Measurements from ENCODE around the gene ZNF627.
"Not testable (repeated sequence)": the region's sequence is repeated elsewhere in the genome, so short reads cannot be mapped to it uniquely, and the experiment has no call there.

ZNF627 gene

GRCh38 chr19:11574689-11575088 is 22.6 kb upstream of the ZNF627 start:
- in situ Hi-C loops (cut with MboI; ENCODE audit: low sequenced_read_pairs), result no loop called here

- in situ Hi-C loops (cut with MboI; ENCODE audit: low sequenced_read_pairs), result no loop called here
Observed at GRCh38 chr19:11576227-11576626, 21.1 kb upstream of the ZNF627 start.

- in situ Hi-C loops (cut with MboI; ENCODE audit: low sequenced_read_pairs), result no loop called here
Observed at GRCh38 chr19:11577451-11578257, 19.6 kb upstream of the ZNF627 start, which contains the start of gene ACP5. Gene ACP5 (minus strand): TSS chr19:11577645. CDS start chr19:11577317, 328 bp downstream.

GRCh38 chr19:11578258-11579142 is 18.8 kb upstream of the ZNF627 start:
- in situ Hi-C loops (cut with MboI; ENCODE audit: low sequenced_read_pairs), result no loop called here

GRCh38 chr19:11580116-11580515 is 17.2 kb upstream of the ZNF627 start:
- in situ Hi-C loops (cut with MboI; ENCODE audit: low sequenced_read_pairs), result no loop called here

GRCh38 chr19:11581740-11582139 is 15.5 kb upstream of the ZNF627 start:
- in situ Hi-C loops (cut with MboI; ENCODE audit: low sequenced_read_pairs), result no loop called here

DNA sequence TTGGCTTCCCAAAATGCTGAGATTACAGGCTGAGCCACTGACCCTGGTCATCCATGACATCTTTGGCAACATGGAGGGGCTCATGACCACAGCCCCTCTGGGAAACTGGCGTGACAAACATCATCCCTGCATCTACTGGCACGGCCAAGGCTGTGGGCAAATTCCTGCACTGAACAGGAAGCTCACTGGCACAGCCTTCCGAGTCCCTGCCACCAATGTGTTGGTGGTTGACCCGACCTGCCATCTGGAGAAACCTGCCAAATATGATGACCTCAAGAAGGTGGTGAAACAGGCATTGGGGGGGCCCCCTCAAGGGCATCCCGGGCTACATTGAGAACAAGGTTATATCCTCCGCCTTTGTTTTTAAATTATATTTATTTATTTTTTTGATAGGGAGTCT is 11.0 kb upstream of the ZNF627 start:
- in situ Hi-C loops (cut with MboI; ENCODE audit: low sequenced_read_pairs), result no loop called here

GRCh38 chr19:11587302-11587974 is 9.8 kb upstream of the ZNF627 start:
- in situ Hi-C loops (cut with MboI; ENCODE audit: low sequenced_read_pairs), result no loop called here

DNA sequence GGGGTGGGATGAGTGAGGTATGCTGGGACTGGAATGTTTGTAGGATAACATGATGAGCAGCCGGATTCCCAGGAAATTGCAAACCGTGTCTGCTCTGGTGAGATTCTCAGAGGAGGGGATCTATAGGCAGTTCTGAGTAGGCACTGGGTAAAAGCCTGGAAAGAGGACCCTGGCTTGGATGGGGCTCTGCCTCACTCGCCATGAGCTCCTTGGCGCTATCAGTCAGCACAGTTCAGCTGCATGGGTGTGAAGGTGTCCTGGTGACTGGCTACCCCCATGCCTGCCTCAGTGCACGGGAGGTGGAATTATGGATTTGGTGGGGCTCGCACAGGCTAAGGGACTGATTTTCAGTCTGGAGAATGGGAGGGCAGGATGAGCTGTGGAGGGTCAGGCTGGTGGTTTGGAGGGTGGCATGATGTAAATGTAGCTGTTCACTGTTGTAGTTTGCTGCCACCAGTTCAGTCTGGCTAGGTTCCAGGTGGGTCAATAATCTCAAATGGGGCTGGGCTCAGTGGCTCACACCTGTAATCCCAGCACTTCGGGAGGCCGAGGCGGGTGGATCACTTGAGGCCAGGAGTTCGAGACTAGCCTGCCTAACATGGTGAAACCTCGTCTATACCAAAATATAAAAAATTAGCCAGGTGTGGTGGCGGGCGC is 9.2 kb upstream of the ZNF627 start:
- in situ Hi-C loops (cut with MboI; ENCODE audit: low sequenced_read_pairs), result no loop called here

GRCh38 chr19:11594084-11594483 is 3.2 kb upstream of the ZNF627 start:
- in situ Hi-C loops (cut with MboI; ENCODE audit: low sequenced_read_pairs), result no loop called here

DNA sequence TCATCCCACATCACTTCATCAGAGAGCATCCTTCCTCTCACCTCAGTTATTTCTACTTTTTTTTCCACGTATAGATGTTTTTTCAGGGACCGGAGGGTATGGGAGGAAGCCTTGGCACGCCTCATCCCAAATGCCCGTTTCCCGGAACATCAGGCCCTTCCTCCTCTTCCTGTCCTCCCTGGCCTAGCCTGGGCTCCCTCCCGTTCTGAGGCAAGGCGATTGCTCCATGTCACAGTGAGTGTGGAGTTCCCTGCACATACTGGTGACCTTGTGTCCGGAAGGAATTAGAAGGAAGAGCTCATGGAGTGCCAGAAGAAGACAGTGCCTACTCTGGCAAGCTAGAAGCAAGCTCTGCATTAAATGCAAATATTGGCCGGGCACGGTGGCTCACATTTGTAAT is 1.1 kb upstream of the ZNF627 start:
- in situ Hi-C loops (cut with MboI; ENCODE audit: low sequenced_read_pairs), result no loop called here

GRCh38 chr19:11598103-11598483 is 810 bp downstream of the ZNF627 start:
- in situ Hi-C loops (cut with MboI; ENCODE audit: low sequenced_read_pairs), result no loop called here

GRCh38 chr19:11598746-11599145 is 1.5 kb downstream of the ZNF627 start:
- in situ Hi-C loops (cut with MboI; ENCODE audit: low sequenced_read_pairs), result no loop called here

- in situ Hi-C loops (cut with MboI; ENCODE audit: low sequenced_read_pairs), result not testable (repeated sequence)
Observed at GRCh38 chr19:11599704-11600103, 2.4 kb downstream of the ZNF627 start.

GRCh38 chr19:11606484-11606883 is 9.2 kb downstream of the ZNF627 start:
- in situ Hi-C loops (cut with MboI; ENCODE audit: low sequenced_read_pairs), result no loop called here

GRCh38 chr19:11611730-11612129 is 14.4 kb downstream of the ZNF627 start:
- in situ Hi-C loops (cut with MboI; ENCODE audit: low sequenced_read_pairs), result no loop called here

DNA sequence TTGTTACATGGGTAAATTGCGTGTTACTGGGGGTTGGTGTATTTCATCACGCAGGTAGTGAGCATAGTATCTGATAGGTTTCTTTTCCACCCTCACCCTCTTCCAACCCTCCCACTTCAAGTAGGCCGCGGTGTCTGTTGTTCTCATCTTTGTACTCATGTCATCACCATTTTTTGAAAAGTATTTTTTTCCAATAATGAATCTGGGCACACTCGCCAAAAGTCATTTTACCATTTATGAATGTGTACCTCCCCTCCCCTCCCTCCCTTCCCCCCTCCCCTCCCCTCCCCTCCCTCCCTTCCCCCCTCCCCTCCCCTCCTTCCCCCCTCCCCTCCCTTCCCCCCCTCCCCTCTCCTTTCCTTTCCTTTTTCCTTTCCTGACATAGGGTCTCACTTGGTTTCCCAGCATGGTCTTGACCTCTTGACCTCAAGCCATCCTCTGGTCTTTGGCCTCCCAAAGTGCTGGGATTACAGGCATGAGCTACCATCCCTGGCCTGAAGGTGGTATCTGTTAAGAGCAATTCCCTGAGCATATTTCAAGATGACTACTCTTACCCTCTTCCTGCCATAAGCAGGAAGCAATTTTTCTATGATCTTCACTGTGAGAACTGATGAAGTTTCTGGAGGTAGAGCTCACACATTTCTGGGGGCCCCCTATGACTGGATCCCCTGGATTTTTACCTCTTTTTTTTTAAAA is 15.7 kb downstream of the ZNF627 start:
- in situ Hi-C loops (cut with MboI; ENCODE audit: low sequenced_read_pairs), result no loop called here

DNA sequence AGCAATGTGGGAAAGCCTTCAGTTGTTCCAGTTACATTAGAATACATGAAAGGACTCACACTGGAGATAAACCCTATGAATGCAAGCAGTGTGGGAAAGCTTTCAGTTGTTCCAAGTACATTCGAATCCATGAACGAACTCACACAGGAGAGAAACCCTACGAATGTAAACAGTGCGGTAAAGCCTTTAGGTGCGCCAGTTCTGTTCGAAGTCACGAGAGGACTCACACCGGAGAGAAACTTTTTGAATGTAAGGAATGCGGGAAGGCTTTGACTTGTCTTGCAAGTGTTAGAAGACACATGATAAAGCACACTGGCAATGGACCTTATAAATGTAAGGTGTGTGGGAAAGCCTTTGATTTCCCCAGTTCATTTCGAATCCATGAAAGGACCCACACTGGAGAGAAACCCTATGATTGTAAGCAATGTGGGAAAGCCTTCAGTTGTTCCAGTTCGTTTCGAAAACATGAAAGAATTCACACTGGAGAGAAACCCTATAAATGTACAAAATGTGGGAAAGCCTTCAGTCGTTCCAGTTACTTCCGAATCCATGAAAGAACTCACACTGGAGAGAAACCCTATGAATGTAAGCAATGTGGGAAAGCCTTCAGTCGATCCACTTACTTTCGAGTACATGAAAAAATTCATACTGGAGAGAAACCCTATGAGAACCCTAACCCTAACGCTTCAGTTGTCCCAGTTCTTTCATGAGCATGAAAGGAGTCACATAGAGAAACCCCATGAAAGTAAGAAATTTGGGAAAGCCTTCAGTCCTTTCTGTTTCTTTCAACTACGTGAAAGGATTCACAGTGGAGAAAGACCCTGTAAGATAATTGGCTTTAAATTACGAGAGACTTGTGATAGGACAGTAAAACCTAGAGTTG is 20.1 kb downstream of the ZNF627 start:
- in situ Hi-C loops (cut with MboI; ENCODE audit: low sequenced_read_pairs), result no loop called here

- in situ Hi-C loops (cut with MboI; ENCODE audit: low sequenced_read_pairs), result no loop called here
Observed at GRCh38 chr19:11620553-11620952, 23.3 kb downstream of the ZNF627 start.
